Cortex of kidney (tissue), 1 donor: Measurements from ENCODE around the gene P4HA1.
"Not testable (repeated sequence)": the region's sequence is repeated elsewhere in the genome, so short reads cannot be mapped to it uniquely, and the experiment has no call there.

Experiments
- DNase-seq: peaks from one replicate; lab custom pipeline; 2025; lab: John Stamatoyannopoulos, UW

The P4HA1 gene

DNA sequence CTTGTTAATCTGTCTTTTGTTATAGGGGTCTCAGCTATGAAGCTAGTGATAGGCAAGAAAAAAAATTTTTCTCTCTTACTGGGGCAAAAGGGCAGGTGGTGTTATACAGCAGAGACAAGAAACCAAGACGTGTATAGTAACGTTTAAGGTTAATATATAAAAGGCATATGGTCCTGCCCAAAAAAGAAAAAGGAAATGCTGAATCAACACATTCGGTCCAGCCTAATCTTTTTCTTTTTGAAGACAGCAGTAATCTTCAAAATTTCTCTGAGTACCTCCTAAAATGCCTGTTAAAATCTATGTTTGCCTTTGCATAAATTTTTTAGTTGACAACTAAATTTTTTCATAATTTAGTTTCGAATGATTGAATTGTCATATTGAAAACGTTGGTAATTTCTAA is 54.5 kb downstream of the P4HA1 start:
- no peak for DNase-seq

DNA sequence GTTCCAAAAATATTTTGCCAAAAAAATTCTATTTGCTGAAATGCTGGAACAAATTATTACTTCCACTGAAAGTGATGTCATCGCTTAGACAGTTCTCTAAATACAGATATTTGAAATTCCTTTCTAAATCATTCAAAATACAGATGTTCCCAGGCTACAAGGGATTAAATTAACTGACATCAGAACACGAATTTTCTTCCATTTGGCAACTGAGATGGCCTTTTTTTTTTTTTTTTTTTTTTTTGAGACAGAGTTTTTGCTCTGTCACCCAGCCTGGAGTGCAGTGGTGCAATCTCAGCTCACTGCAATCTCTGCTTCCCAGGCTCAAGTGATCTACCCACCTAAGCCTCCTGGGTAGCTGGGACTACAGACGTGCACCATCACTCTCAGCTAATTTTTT is 57.0 kb downstream of the P4HA1 start:
- DNase-seq: no peak

DNA sequence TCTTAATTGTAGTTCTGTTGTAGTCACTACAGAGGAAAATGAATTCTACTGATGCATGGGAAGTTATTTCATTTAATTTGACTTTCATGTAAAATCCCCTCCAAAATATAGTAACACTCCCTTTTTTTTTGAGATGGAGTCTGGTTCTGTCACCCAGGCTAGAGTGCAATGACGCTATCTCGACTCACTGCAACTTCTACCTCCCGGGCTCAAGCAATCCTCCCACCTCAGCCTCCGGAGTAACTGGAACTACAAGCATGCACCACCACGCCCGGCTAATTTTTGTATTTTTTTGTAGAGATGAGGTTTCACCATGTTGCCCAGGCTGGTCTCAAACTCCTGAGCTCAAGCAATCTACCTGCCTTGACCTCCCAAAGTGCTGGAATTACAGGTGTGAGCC is 60.4 kb downstream of the P4HA1 start:
- not testable (repeated sequence) for DNase-seq

DNA sequence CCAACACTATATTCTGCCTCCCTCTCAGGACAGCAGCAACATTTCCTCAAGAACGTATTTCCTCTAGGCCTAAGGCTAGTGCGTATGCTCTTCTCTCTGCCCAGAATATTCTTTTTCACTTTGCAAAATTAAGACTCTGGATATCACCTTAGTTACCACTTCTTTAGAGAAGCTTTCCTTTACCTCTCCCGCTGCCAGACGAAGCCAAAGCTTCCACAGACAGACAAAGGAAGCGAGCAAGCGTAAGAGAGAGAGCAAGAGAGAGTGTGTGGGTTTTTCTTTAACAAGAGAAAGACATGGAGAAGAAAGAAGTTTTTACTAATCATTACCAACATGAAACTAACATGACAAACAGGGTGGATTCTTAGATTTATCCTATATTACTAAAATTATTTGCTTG is 64.1 kb downstream of the P4HA1 start:
- DNase-seq: no peak

DNA sequence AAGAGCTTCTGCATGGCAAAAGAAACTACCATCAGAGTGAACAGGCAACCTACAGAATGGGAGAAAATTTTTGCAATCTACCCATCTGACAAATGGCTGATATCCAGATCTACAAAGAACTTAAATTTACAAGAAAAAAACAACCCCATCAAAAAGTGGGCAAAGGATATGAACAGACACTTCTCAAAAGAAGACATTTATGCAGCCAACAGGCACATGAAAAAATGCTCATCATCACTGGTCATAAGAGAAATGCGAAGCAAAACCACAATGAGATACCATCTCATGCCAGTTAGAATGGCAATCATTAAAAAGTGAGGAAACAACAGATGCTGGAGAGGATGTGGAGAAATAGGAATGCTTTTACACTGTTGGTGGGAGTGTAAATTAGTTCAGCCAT is 70.0 kb downstream of the P4HA1 start:
- DNase-seq: not testable (repeated sequence)

DNA sequence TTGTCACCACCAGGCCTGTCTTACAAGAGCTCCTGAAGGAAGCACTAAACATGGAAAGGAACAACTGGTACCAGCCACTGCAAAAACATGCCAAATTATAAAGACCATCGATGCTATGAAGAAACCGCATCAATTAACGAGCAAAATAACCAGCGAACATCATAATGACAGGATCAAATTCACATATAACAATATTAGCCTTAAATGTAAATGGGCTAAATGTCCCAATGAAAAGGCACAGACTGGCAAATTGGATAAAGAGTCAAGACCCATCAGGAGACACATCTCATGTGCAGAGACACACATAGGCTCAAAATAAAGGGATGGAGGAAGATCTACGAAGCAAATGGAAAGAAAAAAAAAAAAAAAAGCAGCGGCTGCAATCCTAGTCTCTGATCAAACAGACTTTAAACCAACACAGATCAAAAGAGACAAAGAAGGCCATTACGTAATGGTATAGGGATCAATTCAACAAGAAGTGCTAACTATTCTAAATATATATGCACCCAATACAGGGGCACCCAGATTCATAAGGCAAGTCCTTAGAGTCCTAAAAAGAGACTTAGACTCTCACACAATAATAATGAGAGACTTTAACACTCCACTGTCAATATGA is 73.1 kb downstream of the P4HA1 start:
- DNase-seq: not testable (repeated sequence)

DNA sequence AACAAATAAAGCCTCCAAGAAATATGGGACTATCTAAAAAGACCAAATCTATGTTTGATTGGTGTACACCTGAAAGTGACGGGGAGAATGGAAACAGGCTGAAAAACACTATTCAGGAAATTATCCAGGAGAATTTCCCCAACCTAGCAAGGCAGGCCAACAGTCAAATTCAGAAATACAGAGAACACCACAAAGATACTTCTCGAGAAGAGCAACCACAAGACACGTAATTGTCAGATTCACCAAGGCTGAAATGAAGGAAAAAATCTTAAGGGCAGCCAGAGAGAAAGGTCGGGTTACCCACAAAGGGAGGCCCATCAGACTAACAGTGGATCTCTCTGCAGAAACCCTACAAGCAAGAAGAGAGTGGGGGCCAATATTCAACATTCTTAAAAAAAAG is 73.7 kb downstream of the P4HA1 start:
- DNase-seq: not testable (repeated sequence)

DNA sequence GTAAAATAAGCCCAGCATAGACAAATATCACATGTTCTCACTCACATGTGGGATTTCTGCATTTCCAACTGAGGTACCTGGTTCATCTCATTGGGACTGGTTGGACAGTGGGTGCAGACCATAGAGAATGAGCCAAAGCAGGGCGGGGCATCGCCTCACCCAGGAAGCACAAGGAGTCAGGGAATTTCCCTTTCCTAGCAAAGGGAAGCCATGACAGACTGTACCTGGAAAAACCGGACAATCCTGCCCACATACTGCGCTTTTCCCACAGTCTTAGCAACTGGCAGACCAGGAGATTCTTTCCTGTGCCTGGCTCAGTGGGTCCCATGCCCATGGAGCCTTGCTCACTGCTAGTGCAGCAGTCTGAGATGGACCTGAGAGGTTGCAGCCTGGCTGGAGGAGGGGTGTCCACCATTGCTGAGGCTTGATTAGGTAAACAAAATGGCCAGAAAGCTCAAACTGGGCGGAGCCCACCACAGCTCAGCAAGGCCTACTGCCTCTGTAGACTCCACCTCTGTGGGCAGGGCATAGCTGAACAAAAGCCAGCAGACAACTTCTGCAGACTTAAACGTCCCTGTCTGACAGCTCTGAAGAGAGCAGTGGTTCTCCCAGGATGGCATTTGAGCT is 75.0 kb downstream of the P4HA1 start:
- not testable (repeated sequence) for DNase-seq

DNA sequence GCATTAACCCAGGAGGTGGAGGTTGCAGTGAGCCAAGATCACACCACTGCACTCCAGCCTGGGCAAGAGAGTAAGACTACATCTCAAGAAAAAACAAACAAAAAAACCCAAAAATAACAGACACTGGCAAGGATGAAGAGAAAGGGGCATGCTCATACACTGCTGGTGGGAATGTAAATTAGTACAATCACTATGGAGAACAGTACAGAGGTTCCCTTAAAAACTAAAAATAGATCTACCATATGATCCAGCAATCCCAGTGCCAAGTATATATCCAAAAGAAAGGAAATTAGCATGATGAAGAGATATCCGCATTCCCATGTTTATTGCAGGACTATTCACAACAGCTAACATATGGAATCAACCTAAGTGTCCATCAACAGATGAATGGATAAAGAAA is 75.6 kb downstream of the P4HA1 start:
- no peak for DNase-seq

DNA sequence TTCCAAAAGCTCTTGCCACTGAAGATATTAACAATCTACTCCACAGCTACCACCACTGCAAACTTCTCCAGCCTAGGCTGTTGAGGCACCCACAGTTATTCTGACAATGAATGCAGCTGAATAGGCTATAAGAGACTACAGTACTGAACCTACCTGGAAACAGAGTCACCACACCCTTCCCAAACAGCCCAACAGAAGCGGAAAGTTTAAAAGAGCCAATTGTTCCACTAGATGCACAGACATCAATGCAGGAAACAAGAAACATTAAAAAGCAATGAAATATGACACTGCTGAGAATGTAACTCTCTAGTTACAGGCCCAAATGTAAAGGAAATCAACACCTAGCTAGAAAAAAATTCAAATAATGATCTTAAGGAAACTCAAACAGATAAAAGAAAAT is 77.6 kb downstream of the P4HA1 start:
- no peak for DNase-seq

DNA sequence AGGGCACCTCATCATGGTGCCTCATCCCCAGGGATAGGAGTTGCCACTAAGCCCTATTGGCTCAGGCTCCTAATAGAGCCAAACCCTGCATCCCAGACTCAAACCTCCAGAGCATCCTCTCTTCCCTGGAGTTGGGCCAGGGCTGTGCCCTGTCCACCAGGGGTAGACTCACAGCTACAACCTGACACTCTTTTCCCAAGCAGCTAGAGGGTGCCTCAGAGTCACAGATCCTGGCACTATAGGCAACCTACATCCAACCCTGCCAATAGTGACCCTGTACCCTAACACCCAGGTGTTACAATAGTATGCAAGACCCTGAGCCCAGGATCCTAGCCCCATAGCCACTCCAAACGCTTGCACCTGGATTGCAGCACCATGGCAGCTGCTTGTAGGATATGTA is 78.0 kb downstream of the P4HA1 start:
- no peak for DNase-seq

DNA sequence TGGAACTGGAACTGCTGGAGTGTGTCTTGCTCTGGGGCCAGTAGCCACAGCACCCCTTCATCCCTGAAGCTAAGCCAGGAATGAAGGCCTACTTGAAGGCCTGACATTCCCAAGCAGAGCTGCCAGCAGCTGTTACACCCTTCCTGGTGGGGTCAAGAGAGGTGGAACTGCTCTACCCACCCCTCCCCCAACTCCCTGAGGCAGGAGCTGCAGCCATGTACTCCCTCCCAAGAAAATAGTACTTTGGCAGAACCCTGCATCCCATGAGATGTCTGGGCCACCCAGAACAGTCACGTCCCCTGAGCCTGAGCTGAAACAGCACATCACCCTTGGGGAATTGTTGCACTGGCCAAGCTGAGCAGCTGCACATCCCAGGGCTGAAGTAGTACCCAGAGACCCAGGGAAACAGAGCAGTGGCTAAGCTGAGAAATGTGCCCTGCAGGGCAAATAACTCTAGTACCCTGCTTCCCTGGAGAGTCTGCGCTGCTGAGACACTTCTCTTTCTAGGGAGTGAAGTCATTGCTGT is 78.6 kb downstream of the P4HA1 start:
- DNase-seq: no peak

DNA sequence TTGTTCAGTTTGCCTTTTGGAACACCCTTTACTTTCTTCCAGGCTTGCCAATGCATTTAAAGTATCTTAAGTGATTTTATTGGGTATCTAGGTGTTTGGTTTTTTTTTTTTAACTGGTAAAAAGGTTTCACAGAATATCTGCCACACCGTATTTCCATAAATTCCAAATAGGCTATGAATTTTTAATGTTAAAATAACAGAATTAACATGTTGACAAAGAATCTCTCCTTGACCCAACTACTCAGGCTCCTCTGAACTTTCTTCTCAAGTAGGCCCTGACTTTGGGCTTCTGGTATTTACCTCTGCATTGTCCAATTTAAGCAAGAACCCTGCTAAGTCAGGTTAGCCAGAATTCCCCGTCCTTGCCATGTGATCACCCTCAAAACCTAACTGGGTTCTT is 80.9 kb downstream of the P4HA1 start:
- DNase-seq: no peak

DNA sequence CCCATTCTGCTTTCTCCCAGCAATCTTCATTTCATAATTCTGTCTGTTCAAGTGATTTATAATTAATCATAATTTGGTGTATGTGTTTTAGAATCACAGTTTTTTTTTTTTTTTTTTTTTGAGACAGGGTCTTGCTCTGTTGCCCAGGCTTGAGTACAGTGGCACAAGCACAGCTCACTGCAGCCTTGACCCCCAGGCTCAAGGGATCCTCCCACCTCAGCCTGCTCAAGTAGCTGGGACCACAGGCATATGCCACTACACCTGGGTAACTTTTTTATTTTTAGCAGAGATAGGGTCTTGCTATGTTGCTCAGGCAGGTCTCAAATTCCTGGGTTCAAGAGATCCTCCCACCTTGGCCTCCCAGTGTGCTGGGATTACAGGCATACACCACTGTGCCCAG is 92.8 kb downstream of the P4HA1 start:
- no peak for DNase-seq

DNA sequence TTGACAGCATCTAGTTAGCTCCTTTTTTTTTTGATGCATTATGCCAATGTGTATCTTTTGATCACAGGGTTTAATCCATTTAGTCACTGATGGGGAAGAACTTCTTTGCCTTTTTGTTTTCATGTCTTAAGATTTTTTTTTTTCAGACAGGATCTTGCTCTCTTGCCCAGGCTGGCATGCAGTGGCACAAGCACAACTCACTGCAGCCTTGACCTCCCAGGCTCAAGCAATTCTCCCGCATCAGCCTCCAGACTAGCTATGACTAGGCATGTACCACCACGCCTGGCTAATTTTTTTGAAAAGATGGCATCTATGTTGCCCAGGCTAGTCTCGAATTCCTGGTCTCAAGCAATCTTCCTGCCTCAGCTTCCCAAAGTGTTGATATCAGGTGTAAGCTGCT is 95.7 kb downstream of the P4HA1 start:
- DNase-seq: no peak

DNA sequence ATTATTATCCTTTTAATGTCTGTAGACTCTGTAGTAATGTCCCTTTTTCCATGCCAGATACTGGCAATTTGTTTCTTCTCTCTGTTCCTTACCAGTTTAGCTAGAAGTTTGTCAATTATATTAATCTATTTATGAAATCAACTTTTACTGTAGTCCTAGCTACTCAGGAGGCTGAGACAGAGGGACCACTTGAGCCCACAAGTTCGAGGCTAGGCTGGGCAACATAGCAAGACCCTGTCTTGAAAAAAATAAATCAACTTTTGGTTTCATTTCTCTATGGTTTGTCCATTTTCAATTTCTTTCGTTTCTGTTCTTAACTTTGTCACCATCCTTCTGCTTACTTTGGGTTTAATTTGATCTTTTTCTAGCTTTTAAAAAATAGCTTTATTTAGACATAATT is 99.6 kb downstream of the P4HA1 start:
- DNase-seq: no peak

DNA sequence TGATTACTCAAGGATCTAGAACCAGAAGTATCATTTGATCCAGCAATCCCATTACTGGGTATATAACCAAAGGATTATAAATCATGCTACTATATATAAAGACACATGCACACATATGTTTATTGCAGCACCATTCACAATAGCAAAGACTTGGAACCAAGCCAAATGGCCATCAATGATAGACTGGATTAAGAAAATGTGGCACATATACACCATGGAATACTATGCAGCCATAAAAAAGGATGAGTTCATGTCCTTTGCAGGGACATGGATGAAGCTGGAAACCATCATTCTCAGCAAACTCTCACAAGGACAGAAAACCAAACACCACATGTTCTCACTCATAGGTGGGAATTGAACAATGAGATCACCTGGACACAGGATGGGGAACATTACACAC is 101.2 kb downstream of the P4HA1 start:
- not testable (repeated sequence) for DNase-seq

DNA sequence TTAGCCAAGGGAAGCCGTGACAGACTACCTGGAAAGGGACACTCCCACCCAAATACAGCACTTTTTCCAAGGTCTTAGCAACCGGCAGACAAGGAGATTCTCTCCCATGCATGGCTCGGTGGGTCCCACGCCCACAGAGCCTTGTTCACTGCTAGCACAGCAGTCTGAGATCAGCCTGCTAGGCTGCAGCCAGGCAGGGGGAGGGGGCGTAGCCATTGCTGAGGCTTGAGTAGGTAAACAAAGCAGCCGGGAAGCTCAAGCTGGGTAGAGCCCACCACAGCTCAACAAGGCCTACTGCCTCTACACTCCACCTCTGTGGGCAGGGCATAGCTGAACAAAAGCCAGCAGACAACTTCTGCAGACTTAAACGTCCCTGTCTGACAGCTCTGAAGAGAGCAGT is 106.9 kb downstream of the P4HA1 start:
- not testable (repeated sequence) for DNase-seq

DNA sequence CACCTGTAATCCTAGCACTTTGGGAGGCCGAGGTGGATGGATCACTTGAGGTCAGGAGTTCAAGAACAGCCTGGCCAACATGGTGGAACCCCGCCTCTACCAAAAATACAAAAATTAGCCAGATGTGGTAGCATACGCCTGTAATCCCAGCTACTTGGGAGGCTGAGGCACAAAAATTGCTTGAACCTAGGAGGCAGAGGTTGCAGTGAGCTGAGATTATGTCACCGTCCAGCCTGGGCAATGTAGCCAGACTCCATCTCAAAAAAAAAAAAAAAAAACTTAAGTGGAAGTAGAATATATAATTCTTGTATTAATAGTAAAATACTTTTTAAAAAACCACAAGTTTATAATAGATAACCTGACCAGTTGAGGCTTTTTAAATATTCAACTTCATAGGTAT is 112.0 kb downstream of the P4HA1 start:
- not testable (repeated sequence) for DNase-seq

DNA sequence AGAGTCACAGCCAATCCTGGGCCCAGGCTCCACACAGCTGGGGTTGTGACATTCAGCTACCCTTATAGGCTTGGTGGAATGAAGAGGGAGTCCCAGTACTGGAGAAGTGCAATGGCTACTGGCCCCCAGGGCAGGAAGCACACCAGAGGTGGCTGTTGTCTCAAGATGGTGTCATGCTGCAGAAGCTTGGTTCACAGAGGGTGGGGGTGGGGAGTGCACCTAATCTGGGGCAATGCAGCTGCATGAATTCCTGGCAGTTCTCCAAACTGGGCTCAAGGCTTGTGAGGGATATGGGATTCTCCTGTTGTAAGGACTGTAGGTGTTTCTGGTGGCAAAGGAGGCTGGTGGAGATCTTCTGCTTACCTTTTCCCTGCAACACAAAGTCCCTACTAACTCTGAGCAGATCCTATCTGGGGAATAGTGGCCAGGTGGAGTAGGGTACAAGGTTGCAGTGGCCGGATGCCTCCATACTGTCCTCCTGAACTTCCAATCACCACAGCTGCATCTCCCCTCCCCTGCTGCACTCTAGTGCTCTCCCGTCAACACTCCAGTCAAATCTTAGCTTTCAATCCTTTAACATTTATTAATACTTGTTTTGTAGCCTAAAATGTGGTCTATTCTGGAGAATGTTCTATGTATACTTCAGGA is 114.7 kb downstream of the P4HA1 start:
- no peak for DNase-seq

DNA sequence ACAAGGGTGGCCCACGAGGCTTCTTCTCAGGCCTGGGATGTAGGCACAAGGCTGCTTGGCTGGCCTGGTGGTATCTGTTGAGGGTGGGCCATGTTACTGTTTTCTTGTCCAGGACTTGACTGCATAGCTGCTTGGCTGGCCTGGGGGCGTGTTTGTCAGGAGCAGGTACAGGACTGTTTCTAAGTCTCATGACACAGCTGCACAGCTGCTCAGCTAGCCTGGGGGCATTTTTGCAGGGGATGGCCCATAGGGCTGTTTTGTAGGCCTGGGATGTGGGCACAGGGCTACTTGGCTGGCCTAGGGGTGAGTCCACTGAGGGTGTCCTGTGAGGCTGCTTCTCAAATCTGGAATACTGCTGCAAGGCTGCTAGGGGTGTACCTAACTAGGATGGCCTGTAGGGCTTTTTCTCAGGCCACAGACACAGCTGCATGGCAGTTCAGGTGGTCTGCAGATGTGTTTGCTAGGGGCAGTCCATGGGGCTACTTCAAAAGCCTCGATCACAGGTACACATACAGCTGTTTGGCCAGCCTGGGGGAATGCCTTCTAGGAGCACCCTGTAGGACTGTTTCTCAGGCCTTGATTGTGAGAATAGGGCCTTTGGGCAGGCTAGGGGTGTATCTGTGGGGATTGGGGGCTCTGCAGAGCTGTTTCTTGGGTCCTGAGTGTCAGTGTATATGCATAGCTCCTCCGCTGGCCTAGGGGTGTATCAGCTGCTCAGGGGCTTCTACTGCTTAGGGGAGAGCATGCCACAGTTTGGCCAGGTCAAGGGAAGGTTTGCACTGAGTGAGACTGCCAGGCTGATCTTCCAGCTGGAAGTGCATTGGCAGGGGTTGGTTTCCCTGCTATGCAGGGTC is 115.4 kb downstream of the P4HA1 start:
- DNase-seq: no peak

DNA sequence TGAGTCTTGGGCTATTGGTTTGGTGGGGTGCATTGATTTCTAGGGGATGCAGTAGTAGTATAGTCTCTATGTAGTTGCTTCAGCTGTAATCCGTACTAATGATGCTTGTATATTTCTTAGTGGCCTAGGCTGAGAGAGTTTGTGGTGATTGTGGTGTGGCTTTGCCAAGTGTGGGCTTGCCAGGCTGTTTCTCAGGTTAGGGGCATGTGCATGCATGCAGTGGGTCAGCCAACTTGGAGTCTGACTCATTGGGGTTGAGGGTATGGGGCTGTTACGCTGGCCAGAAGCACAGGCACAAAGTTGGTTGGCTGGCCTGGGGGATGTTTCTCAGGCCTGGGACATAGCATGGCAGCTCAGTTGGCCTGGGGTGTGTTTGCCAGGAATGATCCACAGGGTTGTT is 116.3 kb downstream of the P4HA1 start:
- no peak for DNase-seq

DNA sequence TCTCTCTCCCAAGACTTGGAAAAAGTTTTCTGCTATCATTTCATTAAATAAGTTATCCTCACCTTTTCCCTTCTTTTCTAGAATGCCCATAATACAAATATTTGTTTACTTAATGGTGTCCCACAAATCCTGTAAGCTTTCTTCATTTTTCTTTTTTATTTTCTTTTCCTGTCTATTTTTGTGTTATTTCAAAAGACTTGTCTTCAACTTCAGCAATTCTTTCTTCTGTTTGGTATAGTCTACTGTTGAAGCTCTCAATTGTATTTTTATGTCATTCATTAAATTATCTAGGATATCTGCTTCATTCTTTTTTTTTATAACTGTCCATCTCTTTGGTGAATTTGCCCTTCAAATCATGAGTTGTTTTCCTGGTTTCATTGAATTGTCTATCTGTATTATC is 117.0 kb downstream of the P4HA1 start:
- DNase-seq: no peak
